GM21619 (cell line): ENCODE measurements around the gene LURAP1L.

ENCODE experiments used
- ATAC-seq: cut with Tn5 transposase; IDR thresholded peaks from one replicate; pipeline ENCODE4 v1.9.1; 2021; ENCODE audit not compliant: unreplicated experiment

Gene LURAP1L

DNA sequence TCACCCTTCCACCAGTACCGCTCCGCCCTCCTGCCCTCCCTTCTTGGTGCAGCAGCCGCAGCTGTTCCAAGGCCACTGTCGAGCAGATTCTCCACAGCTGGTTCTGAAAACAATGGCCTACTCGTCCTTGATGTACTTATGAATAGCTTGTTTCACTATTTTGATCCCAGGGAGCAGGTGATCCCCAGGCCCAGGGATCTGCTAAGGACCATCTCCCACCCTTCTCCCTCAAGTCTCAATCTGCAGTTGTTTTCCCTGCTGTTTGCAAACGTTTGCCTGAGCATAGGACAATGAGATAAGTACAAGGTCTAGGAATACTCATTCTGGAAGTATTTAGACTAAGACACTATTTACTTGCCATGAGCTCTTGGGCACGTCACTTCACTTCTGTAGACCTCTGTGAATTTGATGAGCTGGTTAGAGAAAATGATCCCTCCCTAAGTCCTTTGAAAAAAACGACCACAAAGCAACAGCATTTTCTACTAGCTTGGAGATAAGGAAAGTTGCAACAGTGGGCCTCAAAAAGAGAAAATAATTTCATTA lies 1.8 kb downstream of the LURAP1L start:
- no peak for ATAC-seq

DNA sequence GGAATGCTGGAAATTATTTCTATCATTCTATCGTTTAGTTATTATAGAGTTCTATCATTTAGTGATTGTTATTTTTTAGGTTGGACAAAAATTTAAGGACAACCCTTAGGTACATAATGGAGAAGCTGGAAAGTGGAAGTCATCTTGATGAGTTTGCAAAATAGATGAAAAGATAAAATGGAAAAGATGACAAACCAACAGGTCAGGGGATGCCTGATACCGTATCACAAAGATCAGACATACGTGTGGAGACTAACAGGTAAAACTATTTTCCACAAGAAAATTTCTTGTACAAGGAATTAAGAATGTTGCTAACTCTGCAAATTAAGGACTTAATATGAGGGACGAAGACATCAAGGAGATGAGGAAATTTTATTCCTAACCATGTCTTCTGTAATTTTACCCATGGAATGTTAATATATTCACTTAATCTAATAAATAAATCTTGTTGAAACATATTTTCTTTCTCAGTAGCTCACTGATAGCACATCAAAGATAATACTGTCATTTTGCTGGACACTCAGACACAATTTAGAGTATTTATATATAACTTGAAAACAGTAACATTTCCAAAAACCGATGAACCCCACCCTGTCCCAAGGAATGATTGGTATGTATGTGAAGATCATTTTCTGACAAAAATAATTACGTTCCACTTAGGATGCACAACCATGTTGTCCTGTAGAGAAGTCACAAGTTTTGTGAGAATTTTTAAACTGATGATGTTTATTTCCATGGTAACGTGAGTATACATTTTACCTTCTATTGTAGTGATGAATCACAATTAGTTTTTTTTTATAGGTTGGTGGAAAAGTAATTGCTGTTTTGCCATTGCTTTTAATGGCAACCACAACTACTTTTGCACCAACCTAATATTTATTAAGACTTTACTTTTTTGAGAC lies 2.6 kb downstream of the LURAP1L start:
- no peak for ATAC-seq

GRCh38 chr9:12778389-12778788 lies 3.6 kb downstream of the LURAP1L start:
- no peak for ATAC-seq

GRCh38 chr9:12781226-12781733 lies 6.5 kb downstream of the LURAP1L start:
- no peak for ATAC-seq

- ATAC-seq, result no peak
These were observed 9.1 kb downstream of the LURAP1L start for GRCh38 chr9:12783767-12784460.

DNA sequence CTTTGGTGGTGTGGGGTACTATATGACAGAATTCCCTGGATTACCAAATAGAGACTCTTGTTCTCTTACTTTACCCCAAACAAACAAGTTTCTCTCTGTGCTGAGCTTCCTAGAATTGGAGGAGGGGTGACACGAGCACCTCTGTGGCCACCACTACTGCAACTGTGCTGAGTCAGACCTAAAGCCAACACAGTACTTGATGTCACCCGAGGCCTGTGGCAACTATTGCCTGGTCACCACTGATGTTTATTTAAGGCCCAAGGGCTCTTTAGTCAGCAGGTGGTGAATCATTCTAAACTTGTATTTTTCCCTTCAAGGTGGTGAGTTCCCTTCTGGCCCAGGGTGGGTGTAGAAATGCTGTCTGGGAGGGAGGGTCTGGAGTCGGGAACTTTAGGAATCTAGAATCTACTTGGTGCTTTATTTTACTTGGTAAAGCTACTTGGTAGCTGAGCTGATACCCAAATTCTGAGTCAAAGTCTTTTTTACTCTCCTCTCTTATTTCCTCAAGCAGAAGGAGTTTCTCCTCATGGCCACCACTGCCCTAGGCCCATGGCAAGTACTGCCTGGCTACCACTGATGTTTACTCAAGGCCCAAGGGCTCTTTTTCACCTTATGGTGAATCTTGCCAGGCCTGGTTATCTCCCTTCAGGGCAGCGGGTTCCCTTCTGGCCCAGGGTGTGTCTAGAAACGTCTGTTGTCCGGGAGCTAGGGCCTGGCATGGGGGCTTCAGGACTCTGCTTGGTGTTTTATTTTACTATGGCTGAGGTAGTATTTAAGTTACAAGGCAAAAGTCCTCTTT lies 9.8 kb downstream of the LURAP1L start:
- ATAC-seq, result peak; percentile 72

DNA sequence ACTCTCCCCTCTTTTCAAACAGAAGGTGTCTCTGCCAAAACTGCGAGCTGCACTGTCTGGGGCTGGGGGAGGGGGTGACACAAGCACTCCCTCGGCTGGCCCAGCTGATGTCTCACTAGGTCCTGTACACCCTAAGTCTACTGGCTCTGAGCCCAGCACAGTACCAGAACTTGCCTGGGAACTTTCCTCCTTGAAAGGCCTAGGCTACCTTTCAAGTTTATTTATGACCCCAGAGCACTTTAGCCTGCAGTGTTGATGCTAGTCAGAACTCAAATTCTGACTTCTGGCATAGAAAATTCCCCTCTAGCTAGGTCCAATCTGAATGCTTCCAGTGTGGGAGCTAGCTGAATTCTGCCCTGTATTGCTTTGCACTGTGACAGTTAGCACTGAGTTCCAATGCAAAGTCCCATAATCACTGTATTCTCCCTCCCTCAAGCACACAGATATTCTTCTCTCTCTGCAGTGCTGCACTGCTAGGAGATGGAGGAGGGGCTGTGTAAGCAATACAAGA lies 10.5 kb downstream of the LURAP1L start:
- no peak for ATAC-seq

DNA sequence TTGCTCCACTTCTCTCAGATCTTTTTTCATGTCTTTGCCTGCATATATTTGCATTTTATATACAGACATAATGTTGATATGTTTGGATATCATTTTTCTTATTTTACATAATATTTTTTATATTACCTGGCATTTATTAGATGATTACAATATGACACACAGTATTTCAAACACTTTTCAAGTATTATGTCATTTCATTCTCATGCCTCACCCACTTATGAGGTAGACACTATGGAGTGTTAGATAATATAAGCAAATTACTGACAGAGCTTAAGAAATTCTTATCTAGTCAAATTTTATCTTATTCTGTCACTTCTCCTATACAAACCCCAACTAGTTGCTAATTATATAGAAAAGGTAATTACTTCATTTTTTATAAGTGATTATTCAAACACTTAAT lies 11.1 kb downstream of the LURAP1L start:
- ATAC-seq, result no peak

- ATAC-seq, result no peak
These were observed 15.2 kb downstream of the LURAP1L start for GRCh38 chr9:12790001-12790400.

DNA sequence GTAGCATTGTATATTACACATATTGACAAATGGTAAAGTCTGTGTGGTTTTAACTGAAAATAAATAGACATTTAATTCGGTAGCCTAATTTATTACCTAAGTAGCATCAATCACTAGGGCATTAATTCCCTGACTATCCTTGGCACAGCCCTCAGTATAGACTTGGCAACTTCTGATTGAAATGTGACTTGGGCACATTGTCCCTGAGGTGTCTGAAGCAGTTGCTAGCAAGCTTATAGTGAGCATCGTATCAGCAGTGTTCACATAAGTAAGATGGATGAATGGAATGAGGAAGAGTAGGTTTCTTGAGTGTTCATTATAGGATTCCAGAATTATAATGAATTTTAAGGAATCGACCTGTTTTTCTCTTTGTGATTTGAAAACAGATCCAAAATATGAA lies 16.1 kb downstream of the LURAP1L start:
- no peak for ATAC-seq

DNA sequence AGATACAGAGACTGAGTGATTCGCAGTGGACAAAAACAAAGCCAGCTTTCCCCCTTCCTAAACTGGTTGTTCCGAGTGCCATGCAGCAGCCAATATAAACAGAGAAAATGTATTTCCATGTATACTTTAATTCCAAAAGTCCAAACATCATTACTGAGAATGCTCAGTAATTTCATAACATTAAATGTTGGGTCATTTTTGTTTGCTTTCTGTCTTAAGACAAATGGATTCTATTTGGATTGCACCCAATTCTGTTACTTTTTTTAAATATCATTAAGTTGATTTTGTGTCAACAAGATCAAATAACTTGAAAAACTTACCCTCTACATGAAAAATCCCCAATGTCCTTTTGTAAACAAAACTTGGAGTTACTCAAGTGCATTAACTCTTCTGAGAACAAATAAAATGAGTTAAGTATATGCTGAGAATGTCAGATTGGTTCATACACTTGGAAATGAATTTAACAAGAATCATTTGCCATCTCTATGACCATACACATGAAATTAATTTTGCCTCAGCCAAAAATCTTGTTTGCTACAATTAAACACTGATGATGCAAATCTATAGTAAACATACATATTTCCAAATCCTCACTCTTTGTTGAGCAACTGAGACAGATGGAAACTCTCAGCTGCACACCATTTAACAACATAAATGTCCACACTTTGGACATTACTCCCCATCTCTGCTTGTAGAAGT lies 19.4 kb downstream of the LURAP1L start:
- ATAC-seq, result no peak

DNA sequence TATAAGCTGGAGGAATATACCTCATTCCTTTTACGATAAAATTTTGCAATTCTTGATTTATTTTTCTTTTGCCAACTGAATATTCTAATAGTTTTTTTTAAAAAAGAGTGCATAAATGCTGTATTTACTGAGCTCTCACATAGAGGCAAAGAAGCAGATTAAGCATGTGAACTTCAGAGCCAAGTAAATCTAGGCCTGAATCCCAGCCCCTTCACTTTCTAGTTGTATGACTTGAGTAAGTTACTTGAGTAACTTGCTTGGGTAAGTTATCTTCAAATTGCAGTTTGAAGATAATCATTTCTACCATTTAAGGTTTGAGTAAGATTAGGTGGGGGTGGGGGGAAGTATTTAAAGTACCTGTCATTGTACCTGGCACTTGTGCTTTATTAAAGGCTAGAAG lies 21.8 kb downstream of the LURAP1L start:
- no peak for ATAC-seq

GRCh38 chr9:12797037-12797436 lies 22.2 kb downstream of the LURAP1L start:
- no peak for ATAC-seq

GRCh38 chr9:12798066-12798770 lies 23.4 kb downstream of the LURAP1L start:
- ATAC-seq, result no peak

DNA sequence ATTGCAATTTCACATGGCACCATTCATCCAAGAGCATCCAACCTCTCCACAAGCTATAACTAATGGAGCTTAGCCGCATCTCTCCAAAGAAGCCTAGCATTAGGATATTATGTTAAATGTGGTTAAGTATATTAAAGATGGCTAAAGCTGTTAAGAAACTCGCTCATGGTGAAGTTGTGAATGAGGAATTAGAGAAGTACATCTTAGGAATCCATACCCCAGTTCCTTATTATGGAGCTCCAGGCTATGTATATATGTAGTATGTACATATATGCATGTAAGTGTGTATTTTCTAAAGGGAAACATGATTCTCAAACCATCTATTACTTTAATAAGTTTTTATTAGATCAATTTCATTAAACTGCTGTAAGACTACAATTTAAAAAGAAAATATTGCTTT lies 26.4 kb downstream of the LURAP1L start:
- ATAC-seq, result no peak

DNA sequence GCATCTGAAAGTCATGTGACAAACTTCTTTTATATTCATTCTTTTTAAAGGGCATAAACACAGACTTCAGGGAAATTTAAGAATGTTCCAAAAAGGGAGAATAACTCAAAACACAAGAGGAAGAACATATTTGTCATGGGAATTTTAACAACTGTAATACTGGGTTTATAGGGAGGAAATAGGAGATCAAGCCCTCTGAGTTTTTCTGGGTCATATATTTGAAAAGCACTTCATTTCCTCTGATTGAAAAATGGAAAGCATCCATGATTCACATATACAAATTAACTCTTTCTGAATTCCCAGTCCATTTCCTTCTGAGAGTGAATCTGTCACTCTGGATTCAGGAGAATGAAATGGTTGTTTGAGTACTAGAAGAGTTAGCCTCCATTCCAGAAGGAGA lies 26.8 kb downstream of the LURAP1L start:
- ATAC-seq, result no peak

DNA sequence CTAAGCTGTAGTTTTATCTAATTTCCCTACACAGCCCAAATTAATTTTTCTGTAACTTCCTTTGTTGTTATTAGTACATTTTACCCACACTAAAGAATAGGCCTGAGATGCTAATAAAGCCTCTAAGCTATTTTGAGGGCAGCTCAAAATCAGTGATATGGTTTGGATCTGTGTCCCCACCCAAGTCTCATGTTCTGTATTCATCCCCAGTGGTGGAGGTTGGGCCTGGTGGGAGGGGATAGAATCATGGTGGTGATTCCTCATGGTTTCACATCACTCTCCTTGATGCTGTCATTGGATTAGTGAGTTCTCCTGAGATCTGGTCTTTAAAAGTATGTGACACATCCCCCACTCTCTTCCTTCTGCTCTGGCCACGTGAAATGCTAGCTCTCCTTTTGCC lies 27.3 kb downstream of the LURAP1L start:
- no peak for ATAC-seq

DNA sequence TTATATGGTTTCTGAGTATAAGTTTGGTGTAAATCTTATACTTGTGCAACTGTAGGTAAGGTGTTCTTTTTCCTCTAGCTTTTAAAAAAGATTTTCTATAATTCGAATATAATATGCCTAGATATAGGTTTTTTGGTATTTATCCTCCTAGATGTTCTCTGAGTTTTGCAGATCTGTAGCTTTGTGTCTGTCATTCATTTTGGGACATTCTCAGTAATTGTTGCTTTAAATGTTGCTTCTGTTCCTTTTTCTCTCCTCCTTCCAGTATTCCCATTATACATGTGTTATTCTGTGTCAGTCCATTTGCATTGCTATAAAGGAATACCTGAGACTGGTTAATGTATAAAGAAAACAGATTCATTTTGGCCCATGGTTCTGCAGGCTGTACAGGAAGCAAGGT lies 33.7 kb downstream of the LURAP1L start:
- no peak for ATAC-seq

DNA sequence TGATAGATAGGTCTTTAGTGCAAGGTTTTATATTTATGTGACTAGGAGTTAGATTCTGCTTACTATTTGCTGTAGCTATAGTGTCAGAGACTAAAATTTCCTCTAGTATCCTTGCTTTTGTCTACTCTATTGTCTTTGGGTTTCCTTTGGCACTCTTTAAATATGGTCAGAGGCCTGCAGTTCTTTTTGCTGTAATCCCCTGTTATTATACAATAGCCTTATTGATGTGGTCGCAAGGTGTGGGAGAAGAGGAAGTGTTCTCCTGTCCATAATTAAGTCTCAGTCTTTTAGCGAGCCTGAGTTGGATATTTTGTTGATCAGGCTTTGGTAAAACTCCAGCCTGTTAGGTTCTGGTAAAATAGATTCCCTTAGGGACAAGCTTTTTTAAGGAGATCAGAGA lies 34.9 kb downstream of the LURAP1L start:
- ATAC-seq, result no peak

- no peak for ATAC-seq
These were observed 37.1 kb downstream of the LURAP1L start for GRCh38 chr9:12811935-12812334.
